ENCODE measurements around the gene SLC25A30. TPM values are rescaled to one million over a fixed set of nuclear protein-coding genes. Genes with fewer than 3 reads are reported as not detected.
A peak's percentile ranks its signal among the peaks of the same experiment; 100 is the strongest.

The SLC25A30 gene
- total and polyA plus RNA-seq, 2 donors (not counting 1 experiment from before 2014, with no cell fraction given), result 11.2 to 16.9 TPM

DNA sequence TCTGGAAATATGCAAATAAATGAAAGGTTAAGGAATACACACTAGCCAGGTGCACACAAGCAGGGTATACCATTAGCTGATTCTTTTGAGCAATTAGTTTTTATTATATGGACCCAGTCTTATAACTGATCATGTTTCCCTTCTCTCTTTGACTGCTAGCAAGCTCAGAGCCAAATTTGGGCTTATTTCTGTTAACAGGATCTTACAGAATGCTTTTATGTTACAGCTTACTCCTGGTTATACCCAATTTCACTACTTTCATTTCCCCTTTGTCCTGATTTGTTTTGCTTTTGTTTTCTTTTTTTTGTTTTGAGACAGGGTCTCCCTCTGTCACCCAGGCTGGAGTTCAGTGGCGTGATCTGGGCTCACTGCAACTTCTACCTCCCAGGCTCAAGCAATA lies 64.3 kb downstream of the SLC25A30 start:
- H3K4me1 ChIP-seq (ENCODE audit: control insufficient read depth in 2 of 2, insufficient read depth in 2 of 2, low read length in 2 of 2), result peaks cover 11% of the 10 kb centered on the region in 2 donors
- H3K27ac ChIP-seq (ENCODE audit: low read length in 2 of 2), result peak overlapping the region; percentile 25 to 48
- H3K79me2 ChIP-seq (ENCODE audit: control insufficient read depth, insufficient read depth, low read length), result no peaks in the 10 kb centered on the region
- peak overlapping the region; percentile 4 for H3K4me2 ChIP-seq (replicated peaks; ENCODE audit: low read depth, low read length, poor library complexity, severe bottlenecking)
- H3K9me3 Mint-ChIP-seq (ENCODE audit: insufficient read depth), result no peaks in the 10 kb centered on the region
- DNase-seq, result peak; percentile 46
- ChIA-PET CTCF (interaction anchor here (1.4 to 1.6 kb wide), 3 partner anchors 12 to 18 kb away, joined by 5 to 9 read pairs (median 6); partner anchors contain the start of gene TPT1), POLR2A (interaction anchor here (0.6 to 0.9 kb wide), 2 partner anchors 12 to 13 kb away, joined by 3 to 5 read pairs; no protein-coding TSS in a partner anchor)
- H4K20me1 ChIP-seq (ENCODE audit: control insufficient read depth, insufficient read depth, low read length, poor library complexity, severe bottlenecking), result no peaks in the 10 kb centered on the region
- WGBS (ENCODE audit: insufficient coverage), result no CpG with 5 or more reads among the region's 1 CpG
- intact Hi-C loops (cut with micrococcal nuclease), result no loop called here
- H3K9ac ChIP-seq (ENCODE audit: low read length), result no peak overlapping the region
- peak; percentile 51 for ATAC-seq (ENCODE audit: low read depth)
- no peaks in the 10 kb centered on the region for H3K27me3 Mint-ChIP-seq
- peak overlapping the region in 1 of 5 experiments; percentile 12 for H3K4me3 ChIP-seq (ENCODE audit: control extremely low read depth in 1 of 5, extremely low read depth in 1 of 5, insufficient read depth in 1 of 5, low read depth in 2 of 5, low read length in 4 of 5)
- H3K4me3 Mint-ChIP-seq, result no peak overlapping the region
- no peaks in the 10 kb centered on the region for H3K9me3 ChIP-seq (ENCODE audit: control extremely low read depth in 1 of 3, control insufficient read depth in 2 of 3, insufficient read depth in 1 of 3, low read length in 2 of 3)
- H3K36me3 ChIP-seq (replicated peaks in 1 of 2; ENCODE audit: control extremely low read depth in 1 of 2, control insufficient read depth in 1 of 2, extremely low read depth in 1 of 2, insufficient read depth in 2 of 2, low read length in 1 of 2), result peaks cover 0 to 36% of the 10 kb centered on the region in 2 experiments
- peaks cover 12% of the 10 kb centered on the region for H3K4me1 Mint-ChIP-seq
- H3K27ac Mint-ChIP-seq, result peak overlapping the region; percentile 66
- H2AFZ ChIP-seq (ENCODE audit: insufficient read depth, low read depth, low read length, poor library complexity, severe bottlenecking), result no peak overlapping the region
- H3K27me3 ChIP-seq (replicated peaks in 1 of 4; ENCODE audit: control extremely low read depth in 1 of 4, control insufficient read depth in 3 of 4, insufficient read depth in 4 of 4, low read length in 3 of 4), result no peaks in the 10 kb centered on the region
- TF ChIP-seq, protein P1, sequence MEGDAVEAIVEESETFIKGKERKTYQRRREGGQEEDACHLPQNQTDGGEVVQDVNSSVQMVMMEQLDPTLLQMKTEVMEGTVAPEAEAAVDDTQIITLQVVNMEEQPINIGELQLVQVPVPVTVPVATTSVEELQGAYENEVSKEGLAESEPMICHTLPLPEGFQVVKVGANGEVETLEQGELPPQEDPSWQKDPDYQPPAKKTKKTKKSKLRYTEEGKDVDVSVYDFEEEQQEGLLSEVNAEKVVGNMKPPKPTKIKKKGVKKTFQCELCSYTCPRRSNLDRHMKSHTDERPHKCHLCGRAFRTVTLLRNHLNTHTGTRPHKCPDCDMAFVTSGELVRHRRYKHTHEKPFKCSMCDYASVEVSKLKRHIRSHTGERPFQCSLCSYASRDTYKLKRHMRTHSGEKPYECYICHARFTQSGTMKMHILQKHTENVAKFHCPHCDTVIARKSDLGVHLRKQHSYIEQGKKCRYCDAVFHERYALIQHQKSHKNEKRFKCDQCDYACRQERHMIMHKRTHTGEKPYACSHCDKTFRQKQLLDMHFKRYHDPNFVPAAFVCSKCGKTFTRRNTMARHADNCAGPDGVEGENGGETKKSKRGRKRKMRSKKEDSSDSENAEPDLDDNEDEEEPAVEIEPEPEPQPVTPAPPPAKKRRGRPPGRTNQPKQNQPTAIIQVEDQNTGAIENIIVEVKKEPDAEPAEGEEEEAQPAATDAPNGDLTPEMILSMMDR (IDR thresholded peaks at IDR 0.05), result no peak
- no peak for TF ChIP-seq EZH2 (IDR thresholded peaks at IDR 0.05; ENCODE audit: borderline replicate concordance, insufficient read depth, low read depth, low read length, poor library complexity, severe bottlenecking)

DNA sequence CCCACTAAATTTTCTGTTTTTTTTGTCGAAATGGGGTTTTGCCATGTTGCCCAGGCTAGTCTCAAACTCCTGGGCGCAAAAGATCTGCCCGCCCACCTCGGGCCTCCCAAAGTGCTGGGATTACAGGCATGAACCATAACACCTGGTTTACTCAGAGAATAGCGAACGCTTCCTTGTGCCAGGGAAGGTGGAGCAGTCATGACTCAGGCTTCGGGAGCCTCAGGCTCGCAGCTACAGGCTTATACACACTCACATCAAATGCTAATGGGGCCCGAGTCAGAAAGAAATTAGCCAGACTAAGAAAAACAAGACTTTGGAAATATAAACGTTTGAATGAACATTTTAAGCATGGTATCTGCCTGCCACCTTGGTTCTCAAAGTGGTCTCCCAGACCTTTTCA lies 66.1 kb downstream of the SLC25A30 start:
- H3K4me3 ChIP-seq (ENCODE audit: control extremely low read depth in 1 of 5, extremely low read depth in 1 of 5, insufficient read depth in 1 of 5, low read depth in 2 of 5, low read length in 4 of 5), result no peak overlapping the region
- H3K27ac ChIP-seq (ENCODE audit: low read length in 2 of 2), result no peak overlapping the region
- no peaks in the 10 kb centered on the region for H3K27me3 ChIP-seq (replicated peaks in 1 of 4; ENCODE audit: control extremely low read depth in 1 of 4, control insufficient read depth in 3 of 4, insufficient read depth in 4 of 4, low read length in 3 of 4)
- WGBS (ENCODE audit: insufficient coverage), result 92% methylated on average over 10 of the region's 10 CpGs
- no peaks in the 10 kb centered on the region for H3K9me3 Mint-ChIP-seq (ENCODE audit: insufficient read depth)
- H3K27ac Mint-ChIP-seq, result no peak overlapping the region
- peaks cover 11% of the 10 kb centered on the region in 2 donors for H3K4me1 ChIP-seq (ENCODE audit: control insufficient read depth in 2 of 2, insufficient read depth in 2 of 2, low read length in 2 of 2)
- DNase-seq, result no peak
- no peaks in the 10 kb centered on the region for H4K20me1 ChIP-seq (ENCODE audit: control insufficient read depth, insufficient read depth, low read length, poor library complexity, severe bottlenecking)
- peaks cover 11% of the 10 kb centered on the region for H3K4me1 Mint-ChIP-seq
- H3K79me2 ChIP-seq (ENCODE audit: control insufficient read depth, insufficient read depth, low read length), result no peaks in the 10 kb centered on the region
- ChIA-PET CTCF (no interaction called here), POLR2A (interaction anchor here (0.6 to 1.0 kb wide), 2 partner anchors 15 to 19 kb away, joined by 3 to 4 read pairs; no protein-coding TSS in a partner anchor)
- no peaks in the 10 kb centered on the region for H3K9me3 ChIP-seq (ENCODE audit: control extremely low read depth in 1 of 3, control insufficient read depth in 2 of 3, insufficient read depth in 1 of 3, low read length in 2 of 3)
- peaks cover 0 to 47% of the 10 kb centered on the region in 2 experiments for H3K36me3 ChIP-seq (replicated peaks in 1 of 2; ENCODE audit: control extremely low read depth in 1 of 2, control insufficient read depth in 1 of 2, extremely low read depth in 1 of 2, insufficient read depth in 2 of 2, low read length in 1 of 2)
- no peak overlapping the region for H2AFZ ChIP-seq (ENCODE audit: insufficient read depth, low read depth, low read length, poor library complexity, severe bottlenecking)
- no peak for ATAC-seq (ENCODE audit: low read depth)
- TF ChIP-seq EZH2 (IDR thresholded peaks at IDR 0.05; ENCODE audit: borderline replicate concordance, insufficient read depth, low read depth, low read length, poor library complexity, severe bottlenecking), result no peak
- TF ChIP-seq, protein P1 (IDR thresholded peaks at IDR 0.05), result no peak
- intact Hi-C loops (cut with micrococcal nuclease), result no loop called here
- H3K4me3 Mint-ChIP-seq, result no peak overlapping the region
- H3K9ac ChIP-seq (ENCODE audit: low read length), result no peak overlapping the region
- no peaks in the 10 kb centered on the region for H3K27me3 Mint-ChIP-seq
- H3K4me2 ChIP-seq (replicated peaks; ENCODE audit: low read depth, low read length, poor library complexity, severe bottlenecking), result no peak overlapping the region

Measured in B cell (primary cell).